ENCODE data around the gene KIF26A.

The KIF26A gene

GRCh38 chr14:104101651-104102281 is 36.6 kb upstream of the KIF26A start:
- DNase-seq (ENCODE audit: low read depth) = no peak

- no peak for DNase-seq (ENCODE audit: low read depth)
Observed at GRCh38 chr14:104102282-104102914, 36.0 kb upstream of the KIF26A start.

GRCh38 chr14:104103061-104103445 is 35.3 kb upstream of the KIF26A start:
- no peak for DNase-seq (ENCODE audit: low read depth)

GRCh38 chr14:104103446-104104075 is 34.8 kb upstream of the KIF26A start:
- DNase-seq (ENCODE audit: low read depth) = no peak

- no peak for DNase-seq (ENCODE audit: low read depth)
Observed at GRCh38 chr14:104104076-104104901, 34.1 kb upstream of the KIF26A start.

- DNase-seq (ENCODE audit: low read depth) = no peak
Observed at GRCh38 chr14:104105071-104105821, 33.1 kb upstream of the KIF26A start.

GRCh38 chr14:104105822-104106470 is 32.4 kb upstream of the KIF26A start:
- no peak for DNase-seq (ENCODE audit: low read depth)

- no peak for DNase-seq (ENCODE audit: low read depth)
Observed at GRCh38 chr14:104106471-104106991, 31.9 kb upstream of the KIF26A start.

GRCh38 chr14:104107101-104107581 is 31.2 kb upstream of the KIF26A start:
- DNase-seq (ENCODE audit: low read depth) = no peak

GRCh38 chr14:104107611-104108569 is 30.5 kb upstream of the KIF26A start:
- no peak for DNase-seq (ENCODE audit: low read depth)

GRCh38 chr14:104108570-104109541 is 29.5 kb upstream of the KIF26A start:
- no peak for DNase-seq (ENCODE audit: low read depth)

- no peak for DNase-seq (ENCODE audit: low read depth)
Observed at GRCh38 chr14:104109731-104110361, 28.5 kb upstream of the KIF26A start.

GRCh38 chr14:104110491-104111209 is 27.7 kb upstream of the KIF26A start:
- DNase-seq (ENCODE audit: low read depth) = no peak

- no peak for DNase-seq (ENCODE audit: low read depth)
Observed at GRCh38 chr14:104111301-104112112, 26.9 kb upstream of the KIF26A start.

- DNase-seq (ENCODE audit: low read depth) = no peak
Observed at GRCh38 chr14:104112113-104112505, 26.3 kb upstream of the KIF26A start.

Measured in stimulated activated CD8-positive, alpha-beta memory T cell treated with anti-CD3 and anti-CD28 coated beads, Interleukin-12 subunit alpha, Interleukin-12 subunit beta, amount 100 ng/mL, for 1 hour (primary cell).